ENCODE measurements around the gene LRRC37A3.
A peak's percentile ranks its signal among the peaks of the same experiment; 100 is the strongest.
"Not testable (repeated sequence)": the region's sequence is repeated elsewhere in the genome, so short reads cannot be mapped to it uniquely, and the experiment has no call there.

LRRC37A3 gene

DNA sequence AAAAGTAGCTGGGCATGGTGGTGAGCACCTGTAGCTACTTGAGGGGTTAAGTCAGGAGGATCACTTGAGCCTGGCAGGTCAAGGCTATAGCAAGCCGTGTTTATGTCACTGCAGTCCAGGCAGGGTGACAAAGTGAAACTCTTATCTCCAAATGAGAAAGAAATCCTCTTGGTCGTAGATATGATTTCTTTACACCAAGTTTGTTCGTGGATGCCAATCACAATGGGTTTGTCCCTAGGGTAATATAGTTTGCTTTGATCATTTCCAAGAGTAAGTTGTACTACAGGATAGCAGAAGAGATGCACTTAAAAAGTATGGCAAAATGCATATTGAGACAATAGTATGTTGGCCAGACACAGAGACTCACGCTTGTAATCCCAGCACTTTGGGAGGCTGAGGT lies 6.0 kb upstream of the LRRC37A3 start:
- not testable (repeated sequence) for DNase-seq

- DNase-seq, result not testable (repeated sequence)
Observed at GRCh38 chr17:64923051-64923568, 3.8 kb upstream of the LRRC37A3 start.

DNA sequence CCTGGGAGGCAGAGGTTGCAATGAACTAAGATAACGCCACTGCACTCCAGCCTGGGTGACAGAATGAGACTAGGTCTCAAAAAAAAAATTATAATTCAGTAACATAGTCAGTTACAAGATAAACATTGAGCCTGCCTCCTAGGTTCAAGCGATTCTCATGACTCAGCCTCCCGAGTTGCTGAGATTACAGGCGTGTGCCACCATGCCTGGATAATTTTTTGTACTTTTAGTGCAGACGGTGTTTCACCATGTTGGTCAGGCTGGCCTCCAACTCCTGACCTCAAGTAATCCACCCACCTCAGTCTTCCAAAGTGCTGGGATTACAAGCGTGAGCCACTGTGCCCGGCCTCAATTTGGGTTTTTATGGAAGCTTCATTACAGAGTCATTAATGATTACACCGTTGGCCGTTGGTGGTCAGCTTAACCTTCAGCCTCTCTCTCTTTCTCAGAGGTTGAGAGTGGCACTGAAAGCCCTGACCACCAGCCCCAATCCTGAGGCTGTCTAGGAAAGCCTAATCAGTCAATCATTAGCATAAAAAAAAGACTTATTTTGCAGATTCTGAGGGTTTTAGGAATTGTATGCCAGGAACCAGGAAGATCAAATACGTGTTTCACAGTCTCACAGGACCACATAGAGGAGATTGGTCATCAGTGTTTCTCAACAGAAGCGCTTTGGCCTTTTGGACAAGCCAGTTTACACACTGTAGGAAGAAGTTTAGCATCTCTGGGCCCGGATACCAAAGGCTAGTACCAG lies 1.3 kb upstream of the LRRC37A3 start:
- no peak for DNase-seq

DNA sequence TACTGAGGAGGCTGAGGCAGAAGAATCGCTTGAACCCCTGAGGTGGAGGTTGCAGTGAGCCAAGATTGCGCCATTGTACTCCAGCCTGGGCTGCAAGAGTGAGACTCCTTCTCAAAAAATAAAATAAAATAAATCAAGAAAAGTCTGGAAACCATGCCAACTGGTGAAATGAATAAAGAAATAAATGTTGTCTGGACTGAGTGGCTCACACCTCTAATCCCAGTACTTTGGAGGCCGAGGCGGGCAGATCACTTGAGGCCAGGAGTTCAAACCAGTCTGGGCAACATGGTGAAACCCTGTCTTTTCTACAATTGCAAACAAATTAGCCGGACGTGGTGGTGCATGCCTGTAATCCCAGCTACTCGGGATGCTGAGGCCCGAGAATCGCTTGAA lies 744 bp upstream of the LRRC37A3 start:
- no peak for DNase-seq

DNA sequence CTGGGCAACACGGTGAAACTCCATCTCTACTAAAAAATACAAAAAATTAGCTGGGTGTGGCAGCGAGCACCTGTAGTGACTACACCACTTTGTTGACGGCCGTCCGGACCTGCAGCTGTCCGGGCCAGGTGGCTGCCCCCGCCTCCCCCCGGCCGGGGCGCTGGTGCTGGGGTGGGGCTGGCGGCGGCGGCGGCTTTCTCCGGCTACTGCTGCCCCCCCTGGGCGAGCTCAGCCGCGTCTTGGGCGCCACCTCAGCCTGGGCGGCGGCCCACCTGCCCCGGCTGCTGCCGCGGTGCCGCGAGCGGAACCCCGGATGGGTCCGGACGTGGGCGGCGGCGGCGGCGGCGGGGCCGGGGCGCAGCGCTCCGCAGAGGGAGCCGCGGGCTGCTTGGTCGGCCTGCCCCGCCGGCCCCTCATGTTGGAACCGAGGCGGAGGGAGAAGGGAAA lies 413 bp downstream of the LRRC37A3 start:
- DNase-seq, result peak; percentile 9

DNA sequence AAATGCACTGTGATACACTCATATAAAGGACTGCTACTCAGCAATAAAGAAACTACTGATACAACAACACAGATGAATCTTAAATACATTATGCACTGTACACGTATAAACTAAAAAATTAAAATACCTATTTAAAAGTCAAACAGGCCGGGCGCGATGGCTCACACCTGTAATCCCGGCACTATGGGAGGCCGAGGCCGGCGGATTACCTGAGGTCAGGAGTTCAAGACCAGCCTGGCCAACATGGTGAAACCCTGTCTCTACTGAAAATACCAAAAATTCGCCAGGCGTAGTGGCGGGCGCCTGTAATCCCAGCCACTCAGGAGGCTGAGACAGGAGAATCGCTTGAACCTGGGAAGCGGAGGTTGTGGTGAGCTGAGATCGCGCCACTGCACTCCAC lies 1.7 kb downstream of the LRRC37A3 start:
- DNase-seq, result not testable (repeated sequence)

DNA sequence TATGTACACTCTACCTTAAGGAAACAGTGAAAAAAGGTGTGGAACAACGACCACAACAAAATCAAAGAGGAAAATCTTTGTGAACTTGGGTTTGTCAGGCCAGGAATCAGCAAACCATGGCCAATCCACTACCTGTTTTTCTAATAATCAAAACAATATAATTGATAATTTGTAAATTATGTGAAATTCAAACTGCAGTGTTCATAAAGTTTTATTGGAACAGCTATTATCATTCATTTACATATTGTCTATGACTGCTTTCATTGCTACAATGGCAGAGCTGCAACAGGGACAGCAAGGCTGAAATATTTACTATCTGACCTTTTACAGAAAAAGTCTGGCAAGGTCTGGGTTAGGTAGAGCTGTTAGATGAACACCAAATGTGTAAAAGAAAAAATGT lies 4.0 kb downstream of the LRRC37A3 start:
- DNase-seq, result not testable (repeated sequence)

DNA sequence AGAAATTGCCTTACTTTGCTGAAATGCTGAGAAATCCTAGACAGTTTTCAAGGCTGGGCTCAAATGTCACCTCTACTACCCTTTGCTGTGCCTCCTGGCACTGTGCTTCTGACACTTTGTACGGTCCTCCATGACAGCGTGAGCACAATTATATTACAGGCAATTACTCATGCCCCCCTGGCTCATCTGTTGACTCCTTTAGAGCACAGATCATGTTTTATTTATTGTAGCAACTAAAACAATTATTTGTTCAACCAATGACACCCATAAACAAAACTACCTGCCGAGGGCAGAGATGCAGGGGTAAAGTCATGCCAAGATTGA lies 9.1 kb downstream of the LRRC37A3 start:
- not testable (repeated sequence) for DNase-seq

- not testable (repeated sequence) for DNase-seq
Observed at GRCh38 chr17:64909511-64910190, 9.6 kb downstream of the LRRC37A3 start.

DNA sequence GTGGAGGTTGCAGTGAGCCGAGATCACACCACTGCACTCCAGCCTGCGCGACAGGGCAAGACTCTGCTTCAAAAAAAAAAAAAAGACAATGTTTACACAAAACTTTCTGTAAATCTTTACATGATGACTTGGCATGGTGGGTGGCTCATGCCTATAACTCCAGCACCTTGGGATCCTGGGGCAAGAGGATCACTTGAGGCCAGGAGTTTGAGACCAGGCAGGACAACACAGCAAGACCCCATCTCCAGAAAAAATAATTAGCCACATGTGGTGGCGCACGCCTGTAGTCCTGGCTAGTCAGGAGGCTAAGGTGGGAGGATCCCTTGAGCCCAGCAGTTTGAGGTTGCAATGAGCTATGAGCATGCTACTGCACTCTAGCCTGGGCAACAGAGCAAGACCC lies 15.2 kb downstream of the LRRC37A3 start:
- DNase-seq, result not testable (repeated sequence)

DNA sequence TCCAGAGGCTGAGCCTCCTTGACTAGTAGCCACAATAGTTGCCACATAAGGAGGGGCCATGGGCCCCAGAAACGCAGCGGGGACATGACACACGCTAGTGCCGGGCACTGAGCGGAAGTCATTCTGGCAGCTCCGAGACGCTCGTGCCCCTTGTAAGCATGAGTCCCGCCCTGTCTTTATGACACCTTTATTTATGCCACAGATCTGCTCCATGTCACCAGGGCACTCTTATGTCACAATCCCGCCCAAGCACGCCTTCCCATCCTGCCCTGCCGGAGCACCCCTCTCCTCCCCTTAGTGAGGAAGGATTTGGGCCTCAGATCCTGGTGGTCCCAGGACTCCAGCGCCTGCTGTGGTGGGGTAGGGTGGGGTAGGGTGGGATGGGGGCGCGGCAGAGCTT lies 22.1 kb downstream of the LRRC37A3 start:
- DNase-seq, result not testable (repeated sequence)

DNA sequence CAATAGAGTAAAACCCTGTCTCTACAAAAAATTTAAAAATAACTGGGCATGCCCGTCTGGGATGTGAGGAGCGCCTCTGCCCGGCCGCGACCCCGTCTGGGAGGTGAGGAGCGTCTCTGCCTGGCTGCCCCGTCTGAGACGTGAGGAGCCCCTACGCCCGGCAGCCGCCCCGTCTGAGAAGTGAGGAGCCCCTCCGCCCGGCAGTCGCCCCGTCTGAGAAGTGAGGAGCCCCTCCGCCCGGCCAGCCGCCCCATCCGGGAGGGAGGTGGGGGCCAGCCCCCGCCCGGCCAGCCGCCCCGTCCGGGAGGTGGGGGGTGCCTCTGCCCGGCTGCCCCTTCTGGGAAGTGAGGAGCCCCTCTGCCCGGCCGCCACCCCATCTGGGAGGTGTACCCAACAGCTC lies 45.1 kb downstream of the LRRC37A3 start:
- not testable (repeated sequence) for DNase-seq

DNA sequence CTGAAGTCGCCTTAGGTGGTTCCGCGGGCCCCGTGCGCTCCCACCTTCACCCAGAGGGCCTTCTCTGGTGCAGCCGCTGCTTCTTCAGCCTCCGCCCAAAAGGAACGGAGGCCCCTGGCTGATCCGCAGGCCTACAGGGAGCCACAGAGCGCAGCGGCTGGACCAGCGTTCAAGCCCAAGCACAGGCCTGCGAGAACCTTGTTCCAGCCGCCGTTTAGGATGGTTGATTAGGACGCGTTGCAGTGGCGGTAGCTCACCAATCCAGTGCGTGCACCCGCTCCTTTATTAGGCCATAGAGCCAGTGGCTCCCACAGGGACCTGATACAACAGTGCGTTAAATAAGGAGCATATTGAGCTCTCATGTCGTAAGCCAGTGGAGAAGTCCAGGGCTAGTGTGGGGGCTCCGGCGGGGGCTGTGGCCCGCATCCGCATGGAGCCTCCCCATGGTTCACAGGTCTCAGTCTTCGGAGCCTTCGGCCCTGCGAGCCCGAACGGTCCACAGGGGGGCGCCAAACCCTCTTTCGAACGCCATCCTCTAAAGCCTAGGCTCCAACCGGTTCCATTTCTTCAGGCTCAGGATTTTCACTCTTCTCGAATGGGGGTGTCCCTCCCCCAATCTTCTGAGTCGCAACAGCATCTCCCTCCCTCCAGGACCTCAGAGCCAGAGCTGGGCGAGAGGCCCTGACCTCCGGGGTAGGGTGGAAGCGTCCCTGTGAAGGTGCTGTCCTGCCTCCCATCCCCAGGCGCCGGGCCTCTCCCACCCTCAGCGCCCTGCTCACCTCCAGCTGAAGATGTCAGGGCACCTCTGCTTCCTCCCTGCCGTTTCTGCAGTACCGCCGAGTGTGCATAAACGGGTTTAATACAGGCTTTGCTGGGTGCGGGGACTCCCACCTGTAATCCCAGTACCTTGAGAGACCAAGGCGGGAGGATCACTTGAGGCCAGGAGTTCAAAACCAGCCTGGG lies 71.5 kb downstream of the LRRC37A3 start:
- peak; percentile 33 for DNase-seq

DNA sequence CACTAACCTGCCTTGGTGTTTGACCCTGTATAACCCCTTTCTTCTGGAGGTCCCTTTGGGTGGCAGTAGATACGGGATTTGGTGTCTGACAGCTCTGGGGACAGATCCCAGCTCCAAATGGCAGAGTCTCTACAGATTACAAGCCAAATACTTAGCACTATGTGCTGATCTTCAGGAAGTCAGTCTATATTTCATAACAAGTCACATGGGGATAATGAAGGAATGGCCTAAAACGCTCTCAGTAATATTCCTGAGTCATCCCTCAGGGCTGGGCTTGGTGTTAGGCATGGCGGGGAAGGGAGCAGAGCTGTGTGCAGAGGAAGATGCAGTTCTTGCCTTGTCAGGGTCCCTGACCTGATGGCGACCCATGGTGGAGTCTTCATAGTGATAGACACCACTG lies 72.4 kb downstream of the LRRC37A3 start:
- not testable (repeated sequence) for DNase-seq

DNA sequence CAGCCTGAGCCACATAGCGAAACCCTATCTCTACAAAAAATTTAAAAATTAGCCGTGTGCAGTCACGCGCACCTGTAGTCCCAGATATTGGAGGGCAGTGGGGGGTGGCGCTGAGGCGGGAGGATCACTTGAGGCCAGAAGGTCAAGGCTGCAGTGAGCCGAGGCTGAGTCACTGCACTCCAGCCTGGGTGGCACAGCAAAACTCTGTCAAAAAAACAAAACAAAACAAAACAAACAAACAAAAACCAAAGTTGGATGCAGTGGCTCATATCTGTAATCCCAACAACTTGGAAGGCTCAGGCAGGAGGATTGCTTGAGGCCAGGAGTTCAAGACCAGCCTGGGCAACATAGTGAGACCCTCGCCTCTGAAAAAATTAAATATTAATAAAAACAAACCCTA lies 75.4 kb downstream of the LRRC37A3 start:
- not testable (repeated sequence) for DNase-seq

DNA sequence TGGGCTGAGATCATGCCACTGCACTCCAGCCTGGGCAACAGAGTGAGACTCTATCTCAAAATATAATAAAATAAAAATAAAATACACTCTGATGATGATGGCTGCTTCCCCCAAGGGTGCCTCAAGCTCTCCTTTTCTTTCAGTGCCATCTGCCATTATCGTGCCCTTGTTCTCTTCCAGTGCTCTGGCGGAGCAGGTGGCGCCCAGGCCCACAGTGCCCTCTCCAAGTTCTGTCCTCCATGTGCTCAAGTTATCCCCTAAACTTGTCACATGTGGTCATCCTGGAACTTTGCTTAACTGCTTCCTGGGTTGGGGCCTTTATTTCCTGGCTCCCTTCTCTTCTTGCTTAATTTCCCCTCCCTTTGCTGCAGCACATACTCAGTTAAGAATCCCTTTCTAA lies 76.4 kb downstream of the LRRC37A3 start:
- DNase-seq, result not testable (repeated sequence)

- DNase-seq, result not testable (repeated sequence)
Observed at GRCh38 chr17:64840960-64841359, 78.3 kb downstream of the LRRC37A3 start.

DNA sequence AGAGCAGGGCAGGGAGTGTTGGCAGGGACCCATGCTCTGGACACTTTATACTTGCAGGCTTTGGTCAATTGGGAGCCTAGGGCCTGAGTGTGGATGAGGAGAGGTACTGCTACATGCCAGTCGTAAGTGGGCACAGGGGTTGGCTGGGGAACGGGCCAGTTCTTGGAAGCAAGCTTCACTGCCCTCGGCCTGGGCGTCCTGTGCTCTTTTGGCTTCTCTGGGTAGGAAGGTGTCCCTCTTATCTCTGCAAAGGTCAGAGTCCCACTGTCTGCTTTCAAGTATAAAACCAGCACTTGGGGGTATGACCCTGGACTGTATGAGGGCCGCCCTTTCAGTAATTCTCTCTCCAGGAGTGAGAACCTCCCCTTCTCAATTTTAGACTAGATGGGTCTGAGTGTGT lies 80.8 kb downstream of the LRRC37A3 start:
- DNase-seq, result not testable (repeated sequence)

DNA sequence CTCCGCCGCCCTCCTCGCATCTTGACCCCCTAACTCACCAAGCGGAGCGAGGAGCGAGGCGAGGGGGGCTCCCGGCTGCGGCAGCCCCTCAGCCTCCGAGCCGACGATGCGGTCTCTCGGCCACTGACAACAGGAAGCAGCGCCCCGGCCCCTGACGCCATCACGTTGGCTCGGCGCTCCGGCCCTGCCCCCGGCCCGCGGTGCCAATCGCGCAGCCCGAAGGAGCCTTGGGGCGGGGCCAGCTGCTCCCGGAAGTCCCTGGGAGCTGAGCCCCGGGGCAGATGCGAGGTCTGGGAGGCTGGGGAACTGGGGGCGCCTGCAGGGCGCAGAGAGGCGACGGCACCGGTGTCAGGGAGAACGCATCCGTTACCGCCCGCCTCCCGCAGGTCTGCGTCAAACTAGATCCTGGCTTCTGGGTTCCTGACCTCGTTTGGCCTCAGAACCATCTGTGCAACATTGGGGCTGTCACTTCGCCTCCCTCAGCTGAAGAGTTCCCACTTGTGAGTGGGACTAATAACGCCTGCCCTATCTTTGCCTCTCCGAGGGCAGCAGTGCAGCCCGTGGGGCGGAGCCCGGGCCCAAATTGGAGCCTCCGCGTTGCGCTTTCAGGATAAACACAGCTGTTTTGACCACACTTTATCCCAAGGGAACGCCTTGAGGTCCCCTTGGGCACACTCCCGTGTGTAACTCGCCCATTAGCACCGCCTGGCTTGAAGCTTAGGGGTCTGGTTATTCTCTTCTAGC lies 82.1 kb downstream of the LRRC37A3 start:
- DNase-seq, result peak; percentile 73

GRCh38 chr17:64836623-64837017 lies 82.7 kb downstream of the LRRC37A3 start:
- DNase-seq, result not testable (repeated sequence)

DNA sequence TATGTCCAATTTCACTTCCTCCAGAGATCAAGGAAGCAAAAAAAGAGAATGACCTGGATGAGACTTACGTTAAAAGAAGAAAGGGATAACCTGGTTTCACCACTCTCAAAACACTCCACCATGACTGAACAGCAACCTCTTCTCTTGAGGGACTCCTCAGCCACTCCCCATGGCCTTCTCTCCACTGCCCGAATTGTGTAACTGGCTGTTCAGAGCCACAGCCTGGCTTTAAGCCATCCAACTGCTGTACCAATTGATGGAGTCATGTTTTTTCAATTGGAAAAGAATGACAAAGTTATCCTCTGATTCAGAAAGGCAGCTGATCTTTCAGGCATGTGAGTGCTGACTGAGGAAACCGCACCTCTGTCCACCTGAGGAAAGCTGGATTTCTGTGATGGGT lies 85.2 kb downstream of the LRRC37A3 start:
- DNase-seq, result not testable (repeated sequence)

DNA sequence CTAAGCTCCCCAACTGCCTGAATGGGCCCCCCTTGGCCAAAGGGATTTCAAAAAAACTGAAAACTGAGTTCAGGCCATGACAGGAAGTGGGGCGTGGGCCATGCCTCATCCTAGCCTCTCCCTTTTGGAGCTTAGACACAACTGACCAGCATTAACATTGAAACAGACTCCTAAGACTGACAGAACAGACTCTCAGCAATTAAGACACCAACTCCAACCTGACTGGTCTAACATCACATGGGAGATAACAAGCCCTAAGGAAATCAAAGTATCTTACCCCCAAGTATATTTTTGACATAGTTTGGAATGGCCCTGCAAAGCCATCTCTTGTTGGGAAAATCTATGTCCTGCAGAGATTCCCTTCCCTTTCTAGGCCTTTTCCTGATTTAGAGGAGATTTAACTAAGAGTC lies 88.6 kb downstream of the LRRC37A3 start:
- not testable (repeated sequence) for DNase-seq
